HepG2 (cell line): Measurements from ENCODE around the gene MED13L. TPM values are rescaled to one million over a fixed set of nuclear protein-coding genes. Genes with fewer than 3 reads are reported as not detected.

Experiments
- ATAC-seq: fragments of 200-7000 bp; cut with Tn5 transposase; 3 replicates; pipeline ENCODE4 v1.9.1; 2020; ENCODE audit warnings: mild to moderate bottlenecking, moderate library complexity
- BruUV-seq: library from RNA; stranded (reverse); fragments of 400-500 nt; replicated peaks from 2 replicates; lab custom pipeline; 2021; lab: Mats Ljungman, UMichigan
- CTCF ChIA-PET: fragments of 300-600 bp; formaldehyde crosslinking; extraction: SDS; loops from one replicate; lab custom pipeline; 2021; ENCODE audit warnings: low total read pairs, inconsistent platforms, low intra/inter-chr PET ratio; lab: Yijun Ruan, JAX
- POLR2A ChIA-PET: fragments of 350-600 bp; sonication (Branson Sonifier 250); formaldehyde crosslinking; loops from one replicate; lab custom pipeline; 2020; ENCODE audit warnings: antibody characterized with exemption, inconsistent platforms; lab: Yijun Ruan, JAX
- DNase-seq: peaks from one replicate; pipeline ENCODE4 v3.0.0-alpha.2; 2015; ENCODE audit warnings: low spot score
- FAIRE-seq: peaks from 3 replicates; lab custom pipeline; 2011; peaks lifted over from hg19 to GRCh38; lab: Jason Lieb, UNC
- H2AFZ ChIP-seq: one replicate; pipeline ENCODE4 v1.6.1; 2011; ENCODE audit warnings: low read length, inconsistent platforms
- H3K27ac ChIP-seq: fragments of 300-600 bp; 3 replicates; pipeline ENCODE4 v1.8.0; 2011; ENCODE audit warnings: mixed run types, mild to moderate bottlenecking, mixed read lengths, low read length, inconsistent platforms; ENCODE audit not compliant: insufficient read depth; ENCODE audit errors: extremely low read length
- H3K27me3 ChIP-seq, 2 experiments: fragments of 200-600 bp in 1 of 2; 2 replicates in 1 of 2; 3 replicates in 1 of 2; pipeline versions ENCODE4 v1.6.0 to v1.8.0; 2011; ENCODE audit warnings: low read length in 2 of 2, mild to moderate bottlenecking in 2 of 2, moderate library complexity in 2 of 2, inconsistent platforms in 1 of 2; ENCODE audit not compliant: insufficient read depth in 2 of 2, control insufficient read depth in 1 of 2
- H3K36me3 ChIP-seq, 2 experiments: fragments of 200-600 bp in 1 of 2; replicated peaks in 1 of 2; 2 replicates in 1 of 2; 3 replicates in 1 of 2; pipeline versions ENCODE4 v1.5.1 to v1.8.0; 2011; ENCODE audit warnings: low read length in 2 of 2, inconsistent platforms in 1 of 2; ENCODE audit not compliant: insufficient read depth in 2 of 2, control insufficient read depth in 1 of 2
- H3K4me1 ChIP-seq: 2 replicates; pipeline ENCODE4 v1.5.1; 2012; ENCODE audit warnings: low read length, inconsistent platforms; ENCODE audit not compliant: insufficient read depth
- H3K4me2 ChIP-seq: 2 replicates; pipeline ENCODE4 v1.6.0; 2011; ENCODE audit warnings: low read depth, low read length, inconsistent platforms
- H3K4me3 ChIP-seq, 3 experiments: fragments of 200-600 bp in 1 of 3; sonication (generic), shearing (Covaris generic) in 1 of 3; replicated peaks in 1 of 3; 2 replicates each; pipeline ENCODE4 v1.5.1; 2011 to 2016; ENCODE audit warnings: low read length in 3 of 3, inconsistent platforms in 2 of 3, low read depth in 2 of 3, mild to moderate bottlenecking in 2 of 3, control low read depth in 1 of 3, mixed read lengths in 1 of 3; ENCODE audit not compliant: insufficient read depth in 1 of 3
- H3K79me2 ChIP-seq: one replicate; pipeline ENCODE4 v1.6.1; 2011; ENCODE audit warnings: low read length, inconsistent platforms; ENCODE audit not compliant: insufficient read depth
- H3K9ac ChIP-seq: 2 replicates; pipeline ENCODE4 v1.6.0; 2011; ENCODE audit warnings: mild to moderate bottlenecking, low read depth, low read length, inconsistent platforms; ENCODE audit not compliant: insufficient read depth
- H3K9me3 ChIP-seq: 2 replicates; pipeline ENCODE4 v1.5.1; 2012; ENCODE audit warnings: mild to moderate bottlenecking, low read length
- H4K20me1 ChIP-seq: 2 replicates; pipeline ENCODE4 v1.6.0; 2011; ENCODE audit warnings: inconsistent platforms, mild to moderate bottlenecking, low read length, moderate library complexity; ENCODE audit not compliant: insufficient read depth
- MAFK ChIP-seq, 2 experiments: IDR thresholded peaks in 1 of 2; conservative IDR thresholded peaks in 1 of 2; 2 replicates each; pipeline ENCODE4 v1.6.1; 2011; ENCODE audit warnings: improper control_type of control experiment in 2 of 2, low read length in 2 of 2
- MIER3 ChIP-seq: IDR thresholded peaks from 2 replicates; pipeline ENCODE4 v1.6.1; 2016; ENCODE audit warnings: missing compliant biosample characterization, borderline replicate concordance
- NCOA2 ChIP-seq: sonication (generic); formaldehyde crosslinking; IDR thresholded peaks from 2 replicates; pipeline ENCODE4 v1.8.0; 2022; ENCODE audit warnings: inconsistent platforms
- PHF8 ChIP-seq: sonication (generic); formaldehyde crosslinking; IDR thresholded peaks from 2 replicates; pipeline ENCODE4 v1.5.0; 2020; ENCODE audit warnings: missing genetic modification reagents
- THYN1 ChIP-seq: sonication (generic); formaldehyde crosslinking; IDR thresholded peaks from 2 replicates; pipeline ENCODE4 v1.8.1; 2023; ENCODE audit warnings: low read depth, mild to moderate bottlenecking, moderate library complexity, missing genetic modification reagents, borderline replicate concordance
- ZNF251 ChIP-seq: sonication (generic); formaldehyde crosslinking; IDR thresholded peaks from 2 replicates; pipeline ENCODE4 v1.9.0; 2021; ENCODE audit warnings: mild to moderate bottlenecking, missing genetic modification reagents
- WGBS: methylation state at CpG from one replicate; pipeline ENCODE4 v1.1.6; 2017; ENCODE audit warnings: low lambda C conversion rate; 5-methylcytosine and 5-hydroxymethylcytosine counted together
- in situ Hi-C: cut with HindIII; loops from 2 replicates; pipeline ENCODE4 v1.10.0; 2017; ENCODE audit warnings: low pct_unique_long_range_greater_than_20kb; ENCODE audit not compliant: extremely low pct_ligation_motif_present
- intact Hi-C: fragments of 100-400 bp; cut with micrococcal nuclease; formaldehyde crosslinking; loops from one replicate; pipeline ENCODE4 v1.10.0; 2022; ENCODE audit not compliant: unreplicated experiment
- polyA plus RNA-seq, 8 experiments: library from polyadenylated mRNA; depleted of rRNA in 3 of 8; stranded (reverse) in 7 of 8; unstranded in 1 of 8; fragments of >200 nt; fragmentation: Illumina TruSeq in 4 of 8; extraction: Trizol in 4 of 8; gene quantifications; 2 replicates each; pipeline versions ENCODE4 v1.2.1 to v1.2.3, GENCODE V29; 2011 to 2016; ENCODE audit warnings: low read depth in 4 of 8, missing spikeins in 1 of 8, mixed read lengths in 1 of 8; ENCODE audit not compliant: insufficient read depth in 1 of 8
- total RNA-seq, 5 experiments: library from RNA; depleted of rRNA; stranded (reverse); fragments of >200 nt; fragmentation: Illumina TruSeq; extraction: Trizol; gene quantifications; 2 replicates each; pipeline ENCODE4 v1.2.3, GENCODE V29; 2016; ENCODE audit warnings: low read depth in 1 of 5

MED13L gene
- total and polyA plus RNA-seq, 2 of the 13 experiments (the other 11 are each of a cell fraction or from before 2014, with no cell fraction given), result 24.8 to 38.9 TPM

- Histone ChIP-seq H3K4me3 (no peak overlapping the region), H3K4me2 (no peak overlapping the region), H3K9ac (no peak overlapping the region), H3K27me3 (no peaks in the 10 kb centered on the region), H3K36me3 (no peaks in the 10 kb centered on the region), H3K9me3 (no peaks in the 10 kb centered on the region), H2AFZ (no peak overlapping the region), H3K27ac (no peak overlapping the region), H4K20me1 (peaks cover 8% of the 10 kb centered on the region; the same call in 1 of the 2 replicates), H3K4me1 (peaks cover 14% of the 10 kb centered on the region), H3K79me2 (peaks cover 2% of the 10 kb centered on the region)
- intact Hi-C loops (loop anchor here (1.0 kb wide), 1 partner anchor 171 kb away; no protein-coding TSS in a partner anchor), in situ Hi-C loops (loop anchor here (10.0 kb wide), 1 partner anchor 169 kb away; no protein-coding TSS in a partner anchor)
- FAIRE-seq, result no peak
- ATAC-seq, result no peak
- ChIA-PET CTCF (no interaction called here), POLR2A (no interaction called here)
- TF ChIP-seq MIER3 (no peak), MAFK (conservative IDR thresholded peaks at IDR 0.05 in 1 of 2, IDR thresholded peaks at IDR 0.05 in 1 of 2; ENCODE audit: low read length in 2 of 2) (peak; percentile 39 to 69; a peak in 2 of 4 replicates), THYN1 (CRISPR knock-in tag) (no peak), PHF8 (no peak)
- DNase-seq, result no peak
- WGBS, result 92% methylated on average over 1 of the region's 1 CpG
- BruUV-seq, result no TSS peak
These were observed 211.9 kb downstream of the MED13L start for GRCh38 chr12:116065606-116066005.

GRCh38 chr12:116064493-116064892 lies 213.0 kb downstream of the MED13L start:
- WGBS, result 95% methylated on average over 4 of the region's 4 CpGs
- ATAC-seq (no peak), FAIRE-seq (no peak), DNase-seq (no peak)
- no TSS peak for BruUV-seq
- POLR2A ChIA-PET, result no interaction called here
- Histone ChIP-seq H3K27me3 (no peaks in the 10 kb centered on the region), H3K79me2 (peaks cover 2% of the 10 kb centered on the region), H2AFZ (no peak overlapping the region), H3K9ac (no peak overlapping the region), H3K4me2 (no peak overlapping the region), H3K9me3 (no peaks in the 10 kb centered on the region), H4K20me1 (peaks cover 8% of the 10 kb centered on the region; the same call in 1 of the 2 replicates)
- intact Hi-C loops, result no loop called here
- TF ChIP-seq ZNF251 (CRISPR knock-in tag) (no peak), NCOA2 (CRISPR knock-in tag) (no peak)
- TF ChIP-seq, all 625 proteins: peak for 0
- Histone ChIP-seq H3K27ac (no peak overlapping the region), H3K4me1 (peaks cover 20% of the 10 kb centered on the region), H3K36me3 (no peaks in the 10 kb centered on the region), H3K4me3 (no peak overlapping the region)
- in situ Hi-C loops, result loop anchor here (10.0 kb wide), 1 partner anchor 170 kb away; no protein-coding TSS in a partner anchor
- CTCF ChIA-PET, result no interaction called here
